Ectodermal cell (in vitro differentiated cells): ENCODE results near the gene NEU4.
"Not testable (repeated sequence)": the region's sequence is repeated elsewhere in the genome, so short reads cannot be mapped to it uniquely, and the experiment has no call there.

Source experiments
- H3K27ac ChIP-seq: 2 replicates; pipeline ENCODE4 v1.7.0; 2013; ENCODE audit warnings: mild to moderate bottlenecking, low read depth, low read length; ENCODE audit not compliant: insufficient read depth, poor library complexity, severe bottlenecking
- H3K27me3 ChIP-seq: 2 replicates; pipeline ENCODE4 v1.7.0; 2013; ENCODE audit warnings: mild to moderate bottlenecking, low read length; ENCODE audit not compliant: insufficient read depth, control insufficient read depth, poor library complexity, severe bottlenecking
- H3K36me3 ChIP-seq: one replicate; pipeline ENCODE4 v1.7.0; 2013; ENCODE audit warnings: low read length; ENCODE audit not compliant: control insufficient read depth, insufficient read depth
- H3K4me1 ChIP-seq: one replicate; pipeline ENCODE4 v1.7.0; 2013; ENCODE audit warnings: low read length; ENCODE audit not compliant: control insufficient read depth, insufficient read depth
- H3K4me3 ChIP-seq: 2 replicates; pipeline ENCODE4 v1.7.0; 2013; ENCODE audit warnings: low read depth, low read length, control low read depth; ENCODE audit not compliant: insufficient read depth
- H3K9me3 ChIP-seq: 2 replicates; pipeline ENCODE4 v1.7.0; 2013; ENCODE audit warnings: mild to moderate bottlenecking, low read length, moderate library complexity; ENCODE audit not compliant: control insufficient read depth
- WGBS, 2 experiments: methylation state at CpG; one replicate each; pipeline ENCODE4 v1.1.7; 2013; ENCODE audit warnings: missing lambda C conversion rate in 2 of 2; 5-methylcytosine and 5-hydroxymethylcytosine counted together

NEU4 gene

DNA sequence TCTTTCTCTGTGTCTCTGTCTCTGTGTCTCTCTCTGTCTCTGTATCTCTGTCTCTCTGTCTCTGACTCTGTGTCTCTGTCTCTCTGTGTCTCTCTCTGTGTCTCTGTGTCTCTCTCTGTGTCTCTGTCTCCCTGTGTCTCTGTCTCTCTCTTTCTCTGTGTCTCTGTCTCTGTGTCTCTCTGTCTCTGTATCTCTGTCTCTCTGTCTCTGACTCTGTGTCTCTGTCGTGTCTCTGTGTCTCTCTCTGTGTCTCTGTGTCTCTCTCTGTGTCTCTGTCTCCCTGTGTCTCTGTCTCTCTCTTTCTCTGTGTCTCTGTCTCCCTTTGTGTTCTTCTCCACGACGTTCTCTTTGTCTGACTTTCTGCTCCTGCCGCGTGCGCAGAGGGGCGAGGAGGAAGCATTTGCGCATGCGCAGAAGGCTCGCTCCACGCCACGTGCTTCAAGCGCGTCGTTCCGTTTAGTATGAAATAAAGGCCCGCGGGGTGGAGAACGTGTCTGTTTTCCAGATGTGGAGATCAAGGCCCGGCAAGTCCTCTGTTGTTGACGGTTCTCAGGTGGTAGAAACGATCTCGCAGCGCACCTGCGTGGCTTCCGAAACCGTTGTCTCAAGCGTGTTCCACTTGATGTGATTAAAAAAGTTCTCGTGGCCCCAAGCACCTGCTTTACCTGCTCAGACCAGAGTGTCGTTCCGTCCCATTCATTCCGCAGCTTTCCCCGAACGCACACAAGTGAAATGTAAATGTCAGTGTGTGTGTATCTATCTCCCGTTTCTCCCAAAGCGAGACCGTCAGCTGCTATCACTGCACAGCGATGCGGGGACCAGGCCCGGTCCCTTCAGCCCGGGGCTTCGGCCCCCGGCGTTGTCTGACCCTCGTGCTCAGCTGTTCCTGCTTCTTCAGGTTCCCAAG lies 14.8 kb downstream of the NEU4 start:
- not testable (repeated sequence) for H3K4me1 ChIP-seq, H3K4me3 ChIP-seq, H3K27ac ChIP-seq, H3K9me3 ChIP-seq, H3K36me3 ChIP-seq, H3K27me3 ChIP-seq
- 93% methylated on average over 45 of the region's 45 CpGs for WGBS, 2 experiments

DNA sequence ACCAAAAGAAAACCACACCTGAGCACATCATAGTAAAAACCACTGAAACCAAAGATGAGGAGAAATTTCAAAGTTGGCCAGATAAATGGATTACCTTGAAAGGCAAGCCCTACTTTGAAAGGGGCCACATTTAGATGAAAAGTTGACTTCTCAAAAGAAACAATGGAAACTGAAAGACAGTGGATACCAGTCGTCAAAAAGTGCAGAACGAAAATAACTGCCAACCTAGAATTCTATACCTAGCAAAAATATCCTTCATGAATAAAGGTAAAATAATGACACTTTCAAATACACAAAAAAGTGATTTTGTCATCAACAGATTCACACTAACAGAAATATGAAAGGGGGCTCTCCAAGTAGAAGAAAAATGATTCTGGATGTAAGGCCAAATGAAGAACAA lies 18.4 kb downstream of the NEU4 start:
- H3K27ac ChIP-seq = no peak overlapping the region
- H3K4me3 ChIP-seq = no peak overlapping the region
- no peaks in the 10 kb centered on the region for H3K4me1 ChIP-seq
- 88 to 96% methylated on average over 2 of the region's 2 CpGs for WGBS, 2 experiments
- no peaks in the 10 kb centered on the region for H3K27me3 ChIP-seq
- no peaks in the 10 kb centered on the region for H3K36me3 ChIP-seq
- H3K9me3 ChIP-seq = no peaks in the 10 kb centered on the region

DNA sequence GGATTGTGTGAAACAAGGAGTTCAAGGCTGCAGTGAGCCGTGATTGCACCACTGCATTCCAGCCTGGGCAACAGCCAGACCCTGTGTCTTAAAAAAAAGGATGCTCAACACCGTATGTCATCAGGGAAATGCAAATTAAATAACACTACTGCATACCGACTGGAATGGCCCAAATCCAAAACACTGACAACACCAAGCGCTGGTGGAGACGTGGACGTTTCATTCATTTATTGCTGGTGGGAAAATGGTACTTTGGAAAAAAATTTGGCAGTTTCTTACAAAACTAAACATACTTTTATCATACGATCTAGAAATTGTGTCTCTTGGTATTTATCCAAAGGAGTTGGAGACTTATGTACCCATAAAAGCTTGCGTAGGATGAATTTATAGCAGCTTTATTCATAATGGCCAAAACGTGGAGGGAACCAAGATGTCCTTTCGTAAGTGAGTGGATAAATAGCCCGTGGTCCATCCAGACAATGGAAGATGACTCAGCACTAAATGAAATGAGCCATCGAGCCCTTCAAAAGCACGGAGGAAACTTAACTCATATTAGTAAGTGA lies 24.2 kb downstream of the NEU4 start:
- H3K4me1 ChIP-seq = no peaks in the 10 kb centered on the region
- no peaks in the 10 kb centered on the region for H3K9me3 ChIP-seq
- no peaks in the 10 kb centered on the region for H3K27me3 ChIP-seq
- H3K4me3 ChIP-seq = no peak overlapping the region
- 82 to 84% methylated on average over 10 to 12 of the region's 13 CpGs for WGBS, 2 experiments
- H3K36me3 ChIP-seq = no peaks in the 10 kb centered on the region
- no peak overlapping the region for H3K27ac ChIP-seq

DNA sequence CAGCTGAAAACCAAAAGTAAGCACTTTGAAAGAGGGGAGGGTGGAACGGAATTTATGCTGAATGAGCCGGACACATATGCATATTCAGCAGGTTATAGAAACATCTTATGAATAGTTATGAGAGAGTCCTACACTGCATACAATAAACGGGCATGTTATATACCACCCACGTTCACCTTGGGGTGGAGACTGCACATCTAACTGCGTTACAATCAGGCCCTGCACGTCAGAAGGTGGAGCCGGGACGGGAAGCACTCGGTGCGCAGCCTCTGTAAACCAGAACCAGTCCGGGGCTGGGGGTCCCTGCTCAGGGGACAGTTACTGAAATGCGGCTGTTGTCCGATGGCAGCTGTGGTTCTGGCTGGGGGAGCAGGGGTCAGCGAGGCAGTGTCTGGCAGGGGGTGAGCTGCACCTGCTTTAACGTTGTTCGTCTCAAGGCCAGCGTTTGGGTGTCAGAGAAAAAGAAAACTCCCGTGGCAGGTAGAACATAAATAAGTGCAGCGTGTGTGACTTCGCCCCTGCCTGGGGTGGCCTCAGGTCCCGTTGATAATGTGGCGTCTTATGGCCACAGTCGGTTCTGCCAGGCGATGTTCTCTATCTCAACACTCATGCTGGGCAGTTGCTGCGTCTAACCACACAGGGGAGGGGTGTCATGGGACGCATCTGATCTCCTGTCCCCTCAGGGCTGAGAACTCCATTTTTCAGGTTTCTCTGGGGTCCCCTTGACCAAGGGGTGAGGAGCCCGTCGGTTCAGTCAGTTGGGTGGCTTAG lies 24.9 kb downstream of the NEU4 start:
- H3K36me3 ChIP-seq, H3K9me3 ChIP-seq, H3K27me3 ChIP-seq, H3K4me3 ChIP-seq, H3K4me1 ChIP-seq, H3K27ac ChIP-seq: not testable (repeated sequence)
- WGBS, 2 experiments = 93 to 94% methylated on average over 28 of the region's 28 CpGs

DNA sequence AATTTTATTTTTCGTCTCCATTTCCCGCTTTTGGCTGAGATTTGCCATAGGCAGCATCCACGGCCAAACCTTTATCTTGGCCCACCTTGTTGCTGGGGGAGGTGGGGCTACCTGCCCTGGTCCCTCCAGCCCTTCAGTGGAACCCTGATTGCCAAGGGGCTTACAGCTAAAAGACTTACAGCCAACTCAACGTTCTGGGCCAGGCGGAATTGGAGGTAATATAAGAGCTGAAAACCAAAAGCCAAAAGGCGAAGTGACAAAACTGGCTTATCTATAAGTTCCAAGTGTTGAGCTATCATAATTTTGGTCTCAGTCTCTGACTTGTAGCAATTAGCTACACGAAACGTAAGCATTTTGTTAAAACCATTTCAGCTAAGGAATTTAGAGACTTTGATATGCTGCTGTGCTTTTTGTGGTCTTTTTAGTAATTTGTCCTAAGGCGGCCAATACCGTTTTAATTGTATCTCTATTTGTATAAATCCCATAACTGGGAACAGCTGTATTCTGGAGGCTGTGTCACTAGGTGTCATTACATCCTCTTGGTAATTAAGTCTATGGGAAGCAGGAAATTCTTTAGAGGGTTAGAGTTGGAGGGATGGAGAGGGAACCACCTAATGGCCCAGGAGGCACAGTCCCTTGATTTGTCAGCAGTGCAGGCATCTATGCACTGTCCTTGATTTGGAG lies 25.7 kb downstream of the NEU4 start:
- H3K4me1 ChIP-seq = no peaks in the 10 kb centered on the region
- no peaks in the 10 kb centered on the region for H3K36me3 ChIP-seq
- 94 to 96% methylated on average over 10 of the region's 10 CpGs for WGBS, 2 experiments
- H3K9me3 ChIP-seq = no peaks in the 10 kb centered on the region
- H3K4me3 ChIP-seq = no peak overlapping the region
- H3K27me3 ChIP-seq = no peaks in the 10 kb centered on the region
- no peak overlapping the region for H3K27ac ChIP-seq

DNA sequence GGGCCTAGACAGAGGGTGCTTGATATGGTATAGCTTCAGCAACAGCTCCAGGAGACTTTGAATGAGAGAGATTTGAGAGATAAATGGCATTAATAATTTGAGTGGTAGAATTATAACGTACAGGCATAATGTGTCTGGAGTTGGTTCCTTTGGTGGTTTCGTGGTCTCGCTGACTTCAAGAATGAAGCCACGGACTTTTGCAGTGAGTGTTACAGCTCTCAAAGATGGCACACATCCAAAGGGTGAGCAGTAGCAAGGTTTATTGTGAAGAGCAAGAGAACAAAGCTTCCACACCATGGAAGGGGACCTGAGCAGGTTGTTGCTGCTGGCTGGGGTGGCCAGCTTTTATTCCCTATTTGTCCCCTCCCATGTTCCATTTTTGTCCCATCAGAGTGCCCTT lies 26.6 kb downstream of the NEU4 start:
- Histone ChIP-seq H3K4me3 (no peak overlapping the region), H3K36me3 (no peaks in the 10 kb centered on the region), H3K9me3 (no peaks in the 10 kb centered on the region), H3K27me3 (no peaks in the 10 kb centered on the region), H3K27ac (no peak overlapping the region), H3K4me1 (no peaks in the 10 kb centered on the region)
- 95 to 97% methylated on average over 4 of the region's 4 CpGs for WGBS, 2 experiments

DNA sequence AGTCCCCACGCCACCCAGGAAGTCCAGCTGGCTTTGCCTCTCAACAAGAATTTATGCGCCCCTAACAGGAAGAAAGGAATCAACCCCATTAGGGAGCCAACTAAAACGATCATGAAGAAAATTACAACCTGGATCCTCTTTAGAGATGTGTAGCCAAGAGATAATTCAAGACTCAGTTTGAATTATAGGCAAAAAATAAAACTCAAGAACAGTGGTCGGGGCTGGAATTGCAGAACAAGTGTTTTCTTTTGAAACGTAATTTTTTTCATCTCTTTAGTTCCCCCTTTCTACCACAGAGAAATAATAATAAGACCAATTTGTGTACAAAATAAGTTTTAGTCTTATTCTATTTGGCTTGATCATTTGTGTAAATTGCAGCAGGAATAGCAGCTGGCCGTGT lies 27.3 kb downstream of the NEU4 start:
- Histone ChIP-seq H3K27me3 (no peaks in the 10 kb centered on the region), H3K9me3 (no peaks in the 10 kb centered on the region), H3K4me1 (no peaks in the 10 kb centered on the region), H3K4me3 (no peak overlapping the region), H3K36me3 (no peaks in the 10 kb centered on the region), H3K27ac (no peak overlapping the region)
- 87 to 90% methylated on average over 5 to 6 of the region's 6 CpGs for WGBS, 2 experiments

DNA sequence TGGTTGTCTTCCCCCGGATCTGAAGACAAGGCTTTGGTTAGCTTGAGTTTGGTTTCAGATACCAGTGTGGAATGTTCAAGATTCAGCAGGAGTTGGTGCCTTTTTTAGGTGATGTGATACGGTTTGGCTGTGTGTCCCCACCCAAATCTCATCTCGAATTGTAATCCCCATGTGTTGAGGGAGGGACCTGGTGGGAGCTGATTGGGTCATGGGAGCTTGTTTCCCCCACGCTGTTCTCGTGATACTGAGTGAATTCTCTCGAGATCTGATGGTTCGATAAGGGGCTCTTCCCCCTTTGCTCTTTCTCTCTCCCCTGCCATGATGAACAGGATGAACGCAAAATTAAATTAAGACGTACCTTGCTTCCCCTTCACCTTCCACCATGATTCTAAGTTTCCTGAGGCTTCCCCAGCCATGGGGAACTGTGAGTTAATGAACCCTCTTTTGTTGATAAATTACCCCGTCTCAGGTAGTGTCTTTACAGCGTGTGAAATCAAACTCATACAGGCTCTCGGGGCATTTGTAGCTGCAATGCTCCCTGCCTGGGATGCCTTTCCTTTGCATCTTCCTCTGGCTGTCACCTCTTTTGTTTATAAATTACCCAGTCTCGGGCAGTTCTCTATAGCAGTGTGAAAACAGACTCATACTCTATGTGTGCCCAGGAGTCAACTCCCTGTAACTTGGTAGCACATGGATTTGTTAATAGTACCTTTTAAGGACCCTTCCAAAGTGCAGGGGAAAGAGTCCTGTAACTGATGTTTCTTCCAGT lies 28.4 kb downstream of the NEU4 start:
- no peak overlapping the region for H3K27ac ChIP-seq
- no peaks in the 10 kb centered on the region for H3K27me3 ChIP-seq
- H3K36me3 ChIP-seq = no peaks in the 10 kb centered on the region
- no peak overlapping the region for H3K4me3 ChIP-seq
- no peaks in the 10 kb centered on the region for H3K4me1 ChIP-seq
- H3K9me3 ChIP-seq = no peaks in the 10 kb centered on the region
- WGBS, 2 experiments = 72 to 82% methylated on average over 13 of the region's 13 CpGs

DNA sequence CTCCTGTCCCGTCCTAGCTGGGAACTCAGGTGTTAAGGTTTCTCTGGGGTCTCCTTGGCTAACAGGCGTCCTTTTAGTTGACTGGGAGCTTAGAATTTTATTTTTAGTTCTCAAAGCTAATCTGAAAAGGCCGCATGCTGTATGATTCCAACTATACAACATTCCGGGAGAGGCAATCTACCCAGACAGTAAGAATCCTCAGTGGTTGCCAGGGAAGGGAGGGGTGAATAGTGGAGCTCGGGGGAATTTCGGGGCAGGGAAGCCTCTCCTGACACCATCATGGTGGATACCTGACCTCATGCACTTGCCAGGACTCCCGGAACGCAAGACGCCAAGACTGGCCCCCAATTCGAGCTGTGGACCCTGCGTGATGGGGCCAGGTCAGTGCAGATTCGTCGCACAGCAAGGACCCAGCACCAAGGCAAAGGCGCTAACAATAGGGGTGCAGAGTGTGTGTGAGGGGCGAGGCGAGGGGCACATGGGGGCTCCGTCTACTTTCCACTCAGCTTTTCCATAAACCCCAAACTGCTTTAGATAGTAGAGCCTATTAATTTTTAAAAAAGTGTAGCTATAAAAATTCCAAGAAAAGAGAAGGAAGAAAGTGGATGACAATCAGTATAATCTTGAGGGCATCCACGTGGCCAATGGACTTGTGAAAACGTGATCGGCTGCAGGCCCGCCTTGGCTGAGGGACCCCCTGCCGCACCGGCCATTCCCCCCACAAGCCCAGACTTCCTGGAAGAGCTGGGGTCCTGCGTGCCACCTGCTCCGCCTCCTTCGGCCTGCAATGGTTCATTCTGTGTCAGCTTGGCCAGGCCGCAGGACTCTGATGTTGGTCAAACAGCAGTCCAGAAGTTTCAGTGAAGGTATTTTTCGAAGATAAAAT lies 32.4 kb downstream of the NEU4 start:
- H3K27me3 ChIP-seq = peaks cover 31% of the 10 kb centered on the region
- no peaks in the 10 kb centered on the region for H3K9me3 ChIP-seq
- H3K4me3 ChIP-seq = no peak overlapping the region
- WGBS, 2 experiments = 86 to 87% methylated on average over 26 to 28 of the region's 28 CpGs
- no peak overlapping the region for H3K27ac ChIP-seq
- H3K4me1 ChIP-seq = peaks cover 5% of the 10 kb centered on the region
- no peaks in the 10 kb centered on the region for H3K36me3 ChIP-seq
